ENCODE results near the gene KLHDC7A. TPM values are rescaled to one million over a fixed set of nuclear protein-coding genes. Genes with fewer than 3 reads are reported as not detected.

Gene KLHDC7A
- total RNA-seq, 1 experiment from 2014 or later: not detected

- H3K4me3 ChIP-seq (ENCODE audit: low read length): no peak overlapping the region
- H3F3A ChIP-seq (ENCODE audit: low read length, unreplicated experiment): no peaks in the 10 kb centered on the region
- H3K79me2 ChIP-seq (ENCODE audit: low read length): no peaks in the 10 kb centered on the region
- H3K9ac ChIP-seq (ENCODE audit: low read length): no peak overlapping the region
- H3K9me3 ChIP-seq (ENCODE audit: low read length): no peaks in the 10 kb centered on the region
- no peaks in the 10 kb centered on the region for H3K36me3 ChIP-seq (ENCODE audit: low read depth, low read length)
- DNase-seq: no peak
- no peak for TF ChIP-seq EZH2phosphoT487 (IDR thresholded peaks at IDR 0.05; ENCODE audit: borderline replicate concordance, low read length)
- no peak for TF ChIP-seq EZH2 (IDR thresholded peaks at IDR 0.05; ENCODE audit: low read length, unreplicated experiment)
- no peak for TF ChIP-seq CTCF (conservative IDR thresholded peaks at IDR 0.05; ENCODE audit: low read depth, low read length)
- no TSS peak for BruUV-seq (replicated peaks)
- no peaks in the 10 kb centered on the region for H3K9me2 ChIP-seq (replicated peaks; ENCODE audit: low read length)
- intact Hi-C loops (cut with micrococcal nuclease): no loop called here
- H2AFZ ChIP-seq (ENCODE audit: low read length): no peak overlapping the region
- CTCF ChIA-PET: no interaction called here
- H3K4me1 ChIP-seq (ENCODE audit: insufficient read depth, low read length): no peaks in the 10 kb centered on the region
- no peaks in the 10 kb centered on the region for H4K20me1 ChIP-seq (ENCODE audit: low read length)
- ATAC-seq: no peak
- no peak overlapping the region for H3K27ac ChIP-seq (ENCODE audit: low read length)
- peaks cover 4% of the 10 kb centered on the region for H3K27me3 ChIP-seq (ENCODE audit: low read length)
- no peak overlapping the region for H3K4me2 ChIP-seq (ENCODE audit: low read length)
- POLR2A ChIA-PET (ENCODE audit: unreplicated experiment): no interaction called here
Observed at GRCh38 chr1:18501833-18502232, 21.1 kb downstream of the KLHDC7A start.

GRCh38 chr1:18504609-18505008 lies 23.9 kb downstream of the KLHDC7A start:
- no peak overlapping the region for H3K4me3 ChIP-seq (ENCODE audit: low read length)
- TF ChIP-seq CTCF (conservative IDR thresholded peaks at IDR 0.05; ENCODE audit: low read depth, low read length): no peak
- TF ChIP-seq EZH2 (IDR thresholded peaks at IDR 0.05; ENCODE audit: low read length, unreplicated experiment): no peak
- no peak for TF ChIP-seq EZH2phosphoT487 (IDR thresholded peaks at IDR 0.05; ENCODE audit: borderline replicate concordance, low read length)
- no peaks in the 10 kb centered on the region for H3K4me1 ChIP-seq (ENCODE audit: insufficient read depth, low read length)
- ATAC-seq (no peak), DNase-seq (no peak)
- peaks cover 6% of the 10 kb centered on the region for H3K27me3 ChIP-seq (ENCODE audit: low read length)
- no peaks in the 10 kb centered on the region for H3K9me2 ChIP-seq (replicated peaks; ENCODE audit: low read length)
- H3K79me2 ChIP-seq (ENCODE audit: low read length): no peaks in the 10 kb centered on the region
- no peaks in the 10 kb centered on the region for H3K9me3 ChIP-seq (ENCODE audit: low read length)
- H3K36me3 ChIP-seq (ENCODE audit: low read depth, low read length): no peaks in the 10 kb centered on the region
- H4K20me1 ChIP-seq (ENCODE audit: low read length): no peaks in the 10 kb centered on the region
- POLR2A ChIA-PET (ENCODE audit: unreplicated experiment): no interaction called here
- CTCF ChIA-PET: no interaction called here
- no peak overlapping the region for H3K9ac ChIP-seq (ENCODE audit: low read length)
- no TSS peak for BruUV-seq (replicated peaks)
- no peaks in the 10 kb centered on the region for H3F3A ChIP-seq (ENCODE audit: low read length, unreplicated experiment)
- no peak overlapping the region for H3K27ac ChIP-seq (ENCODE audit: low read length)
- H2AFZ ChIP-seq (ENCODE audit: low read length): no peak overlapping the region
- intact Hi-C loops (cut with micrococcal nuclease): no loop called here
- no peak overlapping the region for H3K4me2 ChIP-seq (ENCODE audit: low read length)

GRCh38 chr1:18505666-18506065 lies 24.9 kb downstream of the KLHDC7A start:
- no peak overlapping the region for H3K27ac ChIP-seq (ENCODE audit: low read length)
- ChIA-PET CTCF (no interaction called here), POLR2A (ENCODE audit: unreplicated experiment) (no interaction called here)
- no peaks in the 10 kb centered on the region for H4K20me1 ChIP-seq (ENCODE audit: low read length)
- no peaks in the 10 kb centered on the region for H3K4me1 ChIP-seq (ENCODE audit: insufficient read depth, low read length)
- no TSS peak for BruUV-seq (replicated peaks)
- peaks cover 8% of the 10 kb centered on the region for H3K27me3 ChIP-seq (ENCODE audit: low read length)
- no peaks in the 10 kb centered on the region for H3K9me2 ChIP-seq (replicated peaks; ENCODE audit: low read length)
- no peak for DNase-seq
- H3K9me3 ChIP-seq (ENCODE audit: low read length): no peaks in the 10 kb centered on the region
- no peak overlapping the region for H2AFZ ChIP-seq (ENCODE audit: low read length)
- H3K9ac ChIP-seq (ENCODE audit: low read length): no peak overlapping the region
- no peak overlapping the region for H3K4me3 ChIP-seq (ENCODE audit: low read length)
- intact Hi-C loops (cut with micrococcal nuclease): no loop called here
- no peaks in the 10 kb centered on the region for H3K36me3 ChIP-seq (ENCODE audit: low read depth, low read length)
- H3K79me2 ChIP-seq (ENCODE audit: low read length): no peaks in the 10 kb centered on the region
- H3F3A ChIP-seq (ENCODE audit: low read length, unreplicated experiment): no peaks in the 10 kb centered on the region
- H3K4me2 ChIP-seq (ENCODE audit: low read length): no peak overlapping the region
- ATAC-seq: no peak
- TF ChIP-seq EZH2phosphoT487 (IDR thresholded peaks at IDR 0.05; ENCODE audit: borderline replicate concordance, low read length) (no peak), EZH2 (IDR thresholded peaks at IDR 0.05; ENCODE audit: low read length, unreplicated experiment) (no peak), CTCF (conservative IDR thresholded peaks at IDR 0.05; ENCODE audit: low read depth, low read length) (no peak)

All from PC-3 (cell line).